Brain microvascular endothelial cell (primary cell): ENCODE measurements around the gene PSMB3.

ENCODE experiments used
- DNase-seq: peaks from one replicate; pipeline ENCODE4 v3.0.0-alpha.2; 2020
- H3K27ac ChIP-seq: fragments of 250-450 bp; sonication (Bioruptor Pico); 2 replicates; pipeline ENCODE4 v1.5.1; 2020; ENCODE audit warnings: mild to moderate bottlenecking, moderate library complexity
- H3K27me3 ChIP-seq: fragments of 250-450 bp; sonication (Bioruptor Pico); replicated peaks from 2 replicates; pipeline ENCODE4 v1.5.1; 2020; ENCODE audit warnings: mild to moderate bottlenecking
- H3K36me3 ChIP-seq: fragments of 250-450 bp; sonication (Bioruptor Pico); replicated peaks from 2 replicates; pipeline ENCODE4 v1.5.1; 2020; ENCODE audit warnings: mild to moderate bottlenecking
- H3K4me3 ChIP-seq: 2 replicates; pipeline ENCODE4 v1.5.1; 2011; ENCODE audit warnings: low read depth, mild to moderate bottlenecking, control low read depth, low read length, moderate library complexity
- CTCF ChIP-seq: IDR thresholded peaks from 2 replicates; pipeline ENCODE4 v1.5.1; 2011; ENCODE audit warnings: low read depth, mild to moderate bottlenecking, moderate library complexity, low read length, control low read depth, inconsistent platforms; ENCODE audit errors: missing control alignments
- in situ Hi-C: cut with HindIII; loops from 2 replicates; pipeline ENCODE4 v1.10.0; 2017; ENCODE audit warnings: low sequenced_read_pairs, low pct_ligation_motif_present

PSMB3 gene

GRCh38 chr17:38798614-38799500, 46.3 kb downstream of the PSMB3 start:
- DNase-seq = peak; percentile 33
- H3K27ac ChIP-seq = peak overlapping the region; percentile 100

GRCh38 chr17:38799501-38800236, 47.1 kb downstream of the PSMB3 start, which contains the start of gene PIP4K2B:
Gene PIP4K2B, minus strand, starts transcription at chr17:38799556. Its CDS starts 132 bp downstream, at chr17:38799424.
- Histone ChIP-seq H3K4me3 (peak within 1 kb of the TSS; percentile 88), H3K36me3 (peaks cover 22% of the 10 kb centered on the region), H3K27me3 (no peaks in the 10 kb centered on the region), H3K27ac (peak within 1 kb of the TSS; percentile 100)
- in situ Hi-C loops = no loop called here
- DNase-seq = peak; percentile 95
- no peak for TF ChIP-seq CTCF

More at GRCh38 chr17:38798614-38799500, 46.3 kb downstream of the PSMB3 start:
- in situ Hi-C loops = no loop called here
- no peak for TF ChIP-seq CTCF
- H3K4me3 ChIP-seq = peak overlapping the region; percentile 88
- peaks cover 18% of the 10 kb centered on the region for H3K36me3 ChIP-seq
- no peaks in the 10 kb centered on the region for H3K27me3 ChIP-seq

- in situ Hi-C loops = no loop called here
- H3K27ac ChIP-seq = peak overlapping the region; percentile 100
- peak overlapping the region; percentile 88 for H3K4me3 ChIP-seq
- no peak for TF ChIP-seq CTCF
- DNase-seq = no peak
- H3K36me3 ChIP-seq = peaks cover 25% of the 10 kb centered on the region
- H3K27me3 ChIP-seq = no peaks in the 10 kb centered on the region
Measured at GRCh38 chr17:38800237-38800760, 47.8 kb downstream of the PSMB3 start.

- Histone ChIP-seq H3K27me3 (no peaks in the 10 kb centered on the region), H3K27ac (no peak overlapping the region), H3K36me3 (peaks cover 52% of the 10 kb centered on the region), H3K4me3 (no peak overlapping the region)
- TF ChIP-seq CTCF = no peak
- in situ Hi-C loops = no loop called here
- DNase-seq = no peak
Measured at GRCh38 chr17:38809828-38810227, 57.3 kb downstream of the PSMB3 start.
